ENCODE results near the gene ABCB1. TPM values are rescaled to one million over a fixed set of nuclear protein-coding genes. Genes with fewer than 3 reads are reported as not detected.

The ABCB1 gene
- total RNA-seq, 4 donors from 2014 or later, result 5.6 to 18.4 (median 8.2) TPM

DNA sequence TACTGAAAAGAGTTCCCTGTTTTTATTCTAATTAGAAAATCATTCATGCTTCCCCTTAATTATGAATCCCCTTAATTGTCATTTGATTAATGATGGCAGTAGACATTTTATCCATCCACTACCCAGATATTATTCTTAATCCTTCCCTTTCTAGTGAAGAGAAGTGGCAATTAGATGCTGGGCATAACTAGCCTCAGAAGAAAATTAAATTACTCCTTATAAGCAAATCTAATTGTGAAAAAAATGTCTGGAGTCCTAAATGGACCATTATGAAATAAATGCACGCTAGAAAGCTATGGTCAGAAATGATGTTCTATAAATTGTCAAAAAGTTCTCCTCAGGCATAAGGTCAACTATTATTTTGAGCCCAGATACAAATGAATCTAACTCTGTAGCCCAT, 4.5 kb downstream of the ABCB1 start:
- Histone ChIP-seq H3K9me3 (no peaks in the 10 kb centered on the region), H3K4me1 (peaks cover 0 to 18% (median 0%) of the 10 kb centered on the region in 3 donors), H3K36me3 (no peaks in the 10 kb centered on the region), H3K27ac (no peak overlapping the region), H3K27me3 (peaks cover 18% of the 10 kb centered on the region), H3K4me3 (no peak overlapping the region)
- 83% methylated on average over 1 of the region's 1 CpG; no CpG with 5 or more reads in 1 of the 2 donors for WGBS, 2 donors (ENCODE audit: low coverage in 1 of 2)
- TF ChIP-seq POLR2A (IDR thresholded peaks at IDR 0.05), result no peak
- TF ChIP-seq POLR2AphosphoS5 (IDR thresholded peaks at IDR 0.05), result no peak
- TF ChIP-seq, protein P1, sequence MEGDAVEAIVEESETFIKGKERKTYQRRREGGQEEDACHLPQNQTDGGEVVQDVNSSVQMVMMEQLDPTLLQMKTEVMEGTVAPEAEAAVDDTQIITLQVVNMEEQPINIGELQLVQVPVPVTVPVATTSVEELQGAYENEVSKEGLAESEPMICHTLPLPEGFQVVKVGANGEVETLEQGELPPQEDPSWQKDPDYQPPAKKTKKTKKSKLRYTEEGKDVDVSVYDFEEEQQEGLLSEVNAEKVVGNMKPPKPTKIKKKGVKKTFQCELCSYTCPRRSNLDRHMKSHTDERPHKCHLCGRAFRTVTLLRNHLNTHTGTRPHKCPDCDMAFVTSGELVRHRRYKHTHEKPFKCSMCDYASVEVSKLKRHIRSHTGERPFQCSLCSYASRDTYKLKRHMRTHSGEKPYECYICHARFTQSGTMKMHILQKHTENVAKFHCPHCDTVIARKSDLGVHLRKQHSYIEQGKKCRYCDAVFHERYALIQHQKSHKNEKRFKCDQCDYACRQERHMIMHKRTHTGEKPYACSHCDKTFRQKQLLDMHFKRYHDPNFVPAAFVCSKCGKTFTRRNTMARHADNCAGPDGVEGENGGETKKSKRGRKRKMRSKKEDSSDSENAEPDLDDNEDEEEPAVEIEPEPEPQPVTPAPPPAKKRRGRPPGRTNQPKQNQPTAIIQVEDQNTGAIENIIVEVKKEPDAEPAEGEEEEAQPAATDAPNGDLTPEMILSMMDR (IDR thresholded peaks at IDR 0.05), result no peak
- ATAC-seq, result no peak

DNA sequence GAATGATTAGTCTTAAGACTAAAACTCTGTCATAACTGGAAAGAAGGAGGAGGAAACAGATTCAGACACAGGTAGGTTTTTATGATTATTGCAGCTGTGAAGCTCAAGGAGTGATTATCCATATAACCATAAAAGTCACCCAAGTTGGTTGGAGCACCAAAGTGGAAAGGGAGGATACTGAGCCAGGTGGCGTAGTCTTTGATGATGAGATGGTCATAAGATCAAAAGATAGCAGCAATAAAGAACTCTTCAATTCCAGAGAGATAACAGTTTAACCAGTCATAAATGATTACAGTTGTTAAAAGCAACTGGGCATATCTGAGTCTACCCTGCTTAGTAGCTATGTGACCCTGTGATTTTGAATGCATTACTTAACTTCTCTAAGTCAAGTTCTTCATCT, 8.4 kb downstream of the ABCB1 start:
- Histone ChIP-seq H3K27me3 (no peaks in the 10 kb centered on the region), H3K9me3 (no peaks in the 10 kb centered on the region), H3K4me3 (no peak overlapping the region), H3K27ac (no peak overlapping the region), H3K4me1 (no peaks in the 10 kb centered on the region), H3K36me3 (no peaks in the 10 kb centered on the region)
- 71 to 90% methylated on average over 1 of the region's 1 CpG for WGBS, 2 donors (ENCODE audit: low coverage in 1 of 2)
- TF ChIP-seq POLR2A (IDR thresholded peaks at IDR 0.05), result no peak
- TF ChIP-seq POLR2AphosphoS5 (IDR thresholded peaks at IDR 0.05), result no peak
- no peak for TF ChIP-seq EP300 (IDR thresholded peaks at IDR 0.05)
- TF ChIP-seq, protein P1 (IDR thresholded peaks at IDR 0.05), result no peak
- no peak for ATAC-seq

DNA sequence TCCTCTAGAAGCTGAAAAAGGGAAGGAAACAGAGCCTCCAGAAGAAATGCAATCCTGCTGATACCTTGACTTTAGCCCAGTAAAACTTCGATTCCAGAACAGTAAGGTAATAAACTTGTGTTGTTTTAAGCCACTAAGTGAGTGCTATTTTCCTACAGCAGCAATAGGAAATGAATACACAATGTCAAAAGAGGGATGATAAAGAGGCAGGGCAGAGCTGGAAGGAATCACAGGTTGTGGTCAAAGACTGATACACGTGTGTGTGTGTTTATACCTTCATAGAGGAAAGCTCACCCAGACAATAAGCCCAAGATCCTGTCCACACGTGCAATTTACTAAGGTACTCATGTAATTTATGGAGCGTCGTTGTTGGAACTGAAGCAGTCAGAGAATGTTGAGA, 9.5 kb downstream of the ABCB1 start:
- Histone ChIP-seq H3K27me3 (no peaks in the 10 kb centered on the region), H3K36me3 (no peaks in the 10 kb centered on the region), H3K4me1 (no peaks in the 10 kb centered on the region), H3K27ac (no peak overlapping the region), H3K9me3 (no peaks in the 10 kb centered on the region), H3K4me3 (no peak overlapping the region)
- TF ChIP-seq POLR2A (IDR thresholded peaks at IDR 0.05) (no peak), EP300 (IDR thresholded peaks at IDR 0.05) (no peak), POLR2AphosphoS5 (IDR thresholded peaks at IDR 0.05) (no peak)
- TF ChIP-seq, protein P1 (IDR thresholded peaks at IDR 0.05), result no peak
- ATAC-seq, result no peak
- 29 to 62% methylated on average over 1 to 5 of the region's 5 CpGs for WGBS, 2 donors (ENCODE audit: low coverage in 1 of 2)

DNA sequence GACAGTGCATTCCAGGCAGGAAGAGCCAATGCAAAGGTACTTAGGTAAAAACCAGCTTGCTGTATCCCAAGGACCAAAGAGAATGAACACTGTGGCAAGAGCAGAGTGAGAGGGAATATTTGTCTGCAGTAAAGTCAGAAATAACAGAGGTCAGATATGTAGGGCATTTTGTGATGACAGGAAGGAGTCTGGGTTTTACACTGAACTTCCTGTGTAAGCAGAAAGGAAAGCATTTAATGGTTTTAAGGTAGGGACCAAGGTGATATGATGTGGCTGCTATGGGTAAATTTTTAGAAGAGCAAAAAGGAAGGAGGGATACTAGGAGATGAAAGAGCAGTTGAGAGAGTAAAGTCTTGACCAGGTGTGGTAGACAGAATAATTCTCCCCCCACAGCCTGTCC, 10.1 kb downstream of the ABCB1 start:
- H3K27ac ChIP-seq, result no peak overlapping the region
- H3K4me1 ChIP-seq, result no peaks in the 10 kb centered on the region
- H3K9me3 ChIP-seq, result no peaks in the 10 kb centered on the region
- H3K4me3 ChIP-seq, result no peak overlapping the region
- ATAC-seq, result no peak
- TF ChIP-seq, protein P1 (IDR thresholded peaks at IDR 0.05), result no peak
- TF ChIP-seq POLR2A (IDR thresholded peaks at IDR 0.05) (no peak), EP300 (IDR thresholded peaks at IDR 0.05) (no peak), POLR2AphosphoS5 (IDR thresholded peaks at IDR 0.05) (no peak)
- H3K36me3 ChIP-seq, result no peaks in the 10 kb centered on the region
- no peaks in the 10 kb centered on the region for H3K27me3 ChIP-seq

DNA sequence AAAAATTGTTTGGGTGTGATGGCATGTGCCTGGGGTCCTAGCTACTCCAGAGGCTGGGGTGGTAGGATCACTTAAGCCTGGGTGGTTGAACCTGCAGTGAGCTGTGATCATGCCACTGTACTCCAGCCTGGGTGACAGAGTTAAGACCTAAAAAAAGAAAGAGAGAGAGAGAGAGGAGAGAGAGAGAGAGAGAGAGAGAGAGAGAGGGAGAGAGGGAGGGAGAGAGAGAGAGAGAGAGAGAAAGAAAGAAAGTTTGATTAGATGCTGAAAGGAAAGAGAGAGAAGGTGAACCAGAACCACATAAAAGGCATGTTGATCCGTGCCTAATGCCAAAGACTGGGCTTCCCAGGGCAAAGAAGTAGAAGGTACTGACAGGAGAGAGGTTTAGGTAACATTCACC, 11.1 kb downstream of the ABCB1 start:
- Histone ChIP-seq H3K4me1 (no peaks in the 10 kb centered on the region), H3K4me3 (no peak overlapping the region), H3K9me3 (no peaks in the 10 kb centered on the region), H3K27ac (no peak overlapping the region), H3K27me3 (no peaks in the 10 kb centered on the region), H3K36me3 (no peaks in the 10 kb centered on the region)
- TF ChIP-seq POLR2A (IDR thresholded peaks at IDR 0.05) (no peak), POLR2AphosphoS5 (IDR thresholded peaks at IDR 0.05) (no peak), EP300 (IDR thresholded peaks at IDR 0.05) (no peak)
- TF ChIP-seq, protein P1 (IDR thresholded peaks at IDR 0.05), result no peak
- WGBS, 2 donors (ENCODE audit: low coverage in 1 of 2), result 70% methylated on average over 1 of the region's 1 CpG; no CpG with 5 or more reads in 1 of the 2 donors
- no peak for ATAC-seq
